ENCODE data around the gene C17orf114.

The C17orf114 gene

DNA sequence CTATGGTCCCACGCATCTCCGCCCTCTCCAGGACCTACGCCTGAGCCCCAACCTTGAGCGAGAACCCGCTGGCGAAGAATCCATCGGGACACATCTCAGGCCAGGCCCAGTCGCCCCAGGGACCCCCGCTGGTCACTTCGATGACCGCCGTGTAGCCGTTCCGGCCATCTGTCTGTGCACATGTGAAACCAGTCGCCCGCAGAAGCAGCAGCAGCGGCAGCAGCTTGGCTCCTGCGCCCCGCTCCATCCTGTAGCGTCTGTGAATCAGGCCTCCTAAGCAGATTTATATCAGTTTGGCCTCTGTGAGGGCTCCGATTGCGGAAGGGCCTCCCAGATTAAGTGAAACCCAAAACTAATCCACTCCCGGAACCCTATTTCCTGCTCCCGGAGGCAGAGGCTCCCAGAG lies 16.0 kb downstream of the C17orf114 start, which contains the start of gene VMO1:
VMO1 (minus strand) TSS at position 259 of the 406 bp plus-strand sequence; CDS start at position 247, 12 bp downstream.
- DNase-seq = no peak

DNA sequence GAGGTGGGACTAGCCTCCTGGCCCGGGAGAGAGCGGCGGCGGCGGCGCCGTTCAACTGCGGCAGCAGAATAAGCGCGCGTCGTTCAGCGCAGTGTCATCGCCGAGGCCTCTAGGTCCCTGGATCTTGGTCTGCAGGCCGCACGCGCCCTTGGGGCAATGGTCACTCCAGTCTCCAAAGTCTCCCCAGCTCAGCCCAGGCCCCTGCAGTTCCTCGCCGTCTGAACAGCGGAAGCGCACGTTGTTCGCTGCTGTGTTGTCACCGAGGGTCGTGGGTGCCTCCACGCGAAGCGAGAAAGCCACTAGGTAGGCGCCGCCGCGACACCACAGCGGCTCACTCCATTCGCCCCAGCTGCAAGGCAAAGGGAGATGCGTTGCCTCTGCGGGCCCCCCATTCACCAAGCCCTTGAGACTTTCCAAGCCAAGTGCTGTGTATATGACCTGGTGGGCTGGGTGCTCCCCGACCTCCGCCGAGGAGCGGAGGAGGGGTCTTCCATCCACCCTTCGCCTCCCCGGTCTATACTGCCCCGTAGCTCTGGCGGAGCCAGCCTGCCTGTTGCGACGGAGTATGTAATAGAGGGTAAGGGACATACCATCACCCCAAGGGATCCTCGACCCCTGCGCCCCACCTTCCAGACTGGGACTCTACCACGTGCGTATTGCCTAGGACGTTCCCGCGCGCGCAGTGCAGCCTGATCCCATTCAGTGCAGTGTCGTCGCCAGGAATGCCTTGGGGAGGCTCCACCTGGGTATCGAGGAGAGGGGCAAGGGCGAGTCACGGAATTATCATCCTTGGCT lies 16.6 kb downstream of the C17orf114 start:
- peak in 2 of 5 experiments; percentile 12 to 20 for DNase-seq

DNA sequence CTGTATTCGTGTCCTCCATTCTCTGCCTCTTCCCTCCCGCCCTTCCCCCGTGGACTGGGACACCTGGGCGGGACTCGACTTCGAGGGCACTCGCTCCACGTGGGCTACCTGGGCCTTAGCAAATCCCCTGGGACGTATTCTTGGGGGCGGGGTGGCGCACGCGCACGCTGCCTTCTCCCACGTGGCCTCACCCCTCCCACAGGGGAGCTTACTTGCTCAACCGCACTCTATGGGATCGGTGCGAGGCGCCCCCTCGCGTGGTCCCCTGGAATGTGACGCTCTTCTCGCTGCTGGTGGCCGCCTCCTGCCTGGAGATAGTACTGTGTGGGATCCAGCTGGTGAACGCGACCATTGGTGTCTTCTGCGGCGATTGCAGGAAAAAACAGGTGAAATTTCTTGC lies 19.5 kb downstream of the C17orf114 start:
- peak in 1 of 5 experiments; percentile 24 for DNase-seq

DNA sequence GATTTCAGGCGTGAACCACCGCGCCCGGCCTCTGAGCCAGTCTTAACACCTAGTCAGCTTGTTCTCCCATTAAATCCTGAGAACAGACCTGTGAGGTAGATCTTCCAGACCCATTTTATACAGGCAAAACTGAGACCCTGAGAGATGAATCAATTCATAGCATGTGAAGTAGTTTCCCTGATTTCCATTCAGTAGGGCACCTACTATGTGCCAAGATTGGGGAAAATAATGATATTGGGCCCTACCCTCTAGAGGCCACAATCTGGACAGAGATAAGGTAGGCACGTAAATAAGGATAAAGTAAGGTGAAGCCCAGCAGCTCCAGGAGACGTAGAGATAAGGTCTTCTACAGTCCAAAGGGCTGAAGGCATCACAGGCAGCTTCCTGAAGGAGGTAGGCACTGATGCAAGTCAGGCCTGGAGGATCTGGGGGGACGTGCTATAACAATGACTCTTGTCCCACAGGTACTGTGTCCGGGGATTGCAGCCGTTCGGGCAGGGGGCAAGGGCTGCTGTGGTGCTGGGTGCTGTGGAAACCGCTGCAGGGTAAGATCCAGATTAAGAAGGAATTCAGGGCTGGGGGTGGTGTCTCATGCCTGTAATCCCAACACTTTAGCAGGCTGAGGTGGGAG lies 21.7 kb downstream of the C17orf114 start:
- no peak for DNase-seq

DNA sequence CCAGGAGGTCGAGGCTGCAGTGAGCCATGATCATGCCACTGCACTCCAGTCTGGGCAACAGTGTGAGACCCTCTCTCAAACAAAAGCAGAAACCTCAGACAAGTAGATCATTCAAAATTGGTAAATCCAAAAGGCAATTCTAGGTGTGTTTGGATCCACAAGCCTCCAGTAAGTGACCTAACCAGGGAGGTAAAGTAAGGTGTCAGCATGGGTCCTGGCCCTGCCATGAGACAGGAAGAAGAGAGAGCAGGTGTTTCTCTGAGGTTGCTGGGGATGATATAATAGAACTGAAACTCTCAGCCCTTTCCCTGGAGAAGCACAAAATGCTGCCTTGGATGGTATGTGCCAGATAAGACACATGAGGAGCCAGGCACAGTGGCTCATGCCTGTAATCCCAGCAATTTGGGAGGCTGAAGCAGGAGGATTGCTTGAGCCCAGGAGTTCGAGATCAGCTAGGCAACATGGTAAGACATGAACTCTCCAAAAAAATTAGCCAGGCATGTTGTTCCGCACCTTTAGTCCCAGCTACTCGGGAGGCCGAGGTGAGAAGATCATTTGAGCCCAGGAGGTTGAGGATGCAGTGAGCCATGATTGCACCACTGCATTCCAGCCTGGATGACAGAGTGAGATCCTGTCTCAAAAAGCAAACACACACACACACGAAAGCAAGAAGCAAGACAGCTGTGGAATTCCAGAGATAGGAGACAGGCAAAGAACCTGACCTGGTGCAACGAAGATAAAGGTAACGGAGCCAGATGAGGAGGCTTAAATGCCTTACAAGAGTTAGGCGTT lies 24.0 kb downstream of the C17orf114 start:
- no peak for DNase-seq

DNA sequence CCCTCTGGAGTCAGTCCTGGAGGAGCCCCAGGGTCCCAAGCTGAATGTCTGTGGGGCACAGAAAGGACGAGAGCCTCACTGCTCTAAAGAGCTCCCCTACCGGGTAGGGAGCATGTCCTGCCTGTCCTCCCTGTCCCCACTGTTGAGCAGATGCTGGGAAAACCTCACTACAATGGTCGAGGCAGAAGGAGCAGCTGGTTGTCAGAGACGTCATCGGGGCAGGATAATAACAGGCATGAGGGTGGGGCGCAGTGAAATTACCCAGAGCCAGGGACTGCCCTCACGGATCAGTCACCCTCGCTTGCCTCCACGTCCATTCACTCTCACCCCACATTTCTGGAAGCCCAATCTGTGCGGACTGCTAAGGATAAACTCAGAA lies 29.9 kb downstream of the C17orf114 start:
- no peak for DNase-seq

DNA sequence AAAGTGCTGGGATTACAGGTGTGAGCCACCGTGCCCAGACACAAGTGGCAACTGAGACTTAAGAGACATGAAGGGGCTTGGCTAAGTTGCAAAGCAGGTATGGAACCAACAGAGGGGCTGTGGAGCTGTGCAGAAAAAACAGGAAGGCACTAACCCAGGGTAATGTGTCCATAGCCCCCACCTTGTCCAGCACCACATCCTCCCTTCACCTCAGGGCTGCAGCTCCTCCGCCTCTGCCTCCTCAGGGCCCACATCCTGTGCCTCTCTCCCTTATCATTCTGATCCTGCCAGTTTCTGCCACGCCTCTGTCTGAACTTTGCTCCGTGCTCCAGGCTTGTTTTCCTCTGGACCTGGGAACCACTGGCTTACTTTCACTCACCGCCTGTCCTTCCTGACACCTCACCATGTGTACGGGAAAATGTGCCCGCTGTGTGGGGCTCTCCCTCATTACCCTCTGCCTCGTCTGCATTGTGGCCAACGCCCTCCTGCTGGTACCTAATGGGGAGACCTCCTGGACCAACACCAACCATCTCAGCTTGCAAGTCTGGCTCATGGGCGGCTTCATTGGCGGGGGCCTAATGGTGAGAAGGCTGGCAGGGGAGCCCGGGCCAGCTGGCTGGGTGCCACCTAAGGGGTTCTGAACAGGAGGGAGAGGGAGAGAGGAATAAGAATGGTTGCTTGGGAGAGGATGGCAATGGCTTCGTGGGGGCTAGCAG lies 30.5 kb downstream of the C17orf114 start, which contains the start of gene TM4SF5:
TM4SF5 (plus strand) TSS at position 368 of the 716 bp plus-strand sequence; CDS start at position 405, 37 bp downstream.
- DNase-seq = peak in 1 of 5 experiments; percentile 83

DNA sequence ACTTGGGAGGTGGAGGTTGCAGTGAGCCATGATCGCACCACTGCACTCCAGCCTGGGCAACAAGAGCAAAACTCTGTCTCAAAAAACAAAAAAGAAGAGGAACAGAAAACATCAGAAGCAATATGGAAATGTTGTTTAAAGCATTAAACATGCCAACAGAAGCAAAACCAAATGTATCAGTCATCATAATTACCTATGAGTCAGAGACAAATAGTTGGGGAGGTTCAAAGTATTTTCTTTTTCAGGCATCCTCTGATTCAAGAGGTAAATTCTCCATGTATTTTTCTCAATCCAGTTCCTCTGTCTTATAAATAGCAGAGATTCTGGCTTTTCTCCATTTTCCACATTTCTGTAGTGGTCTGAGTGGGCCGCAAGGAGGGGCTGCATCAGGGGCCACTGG lies 32.5 kb downstream of the C17orf114 start:
- no peak for DNase-seq

DNA sequence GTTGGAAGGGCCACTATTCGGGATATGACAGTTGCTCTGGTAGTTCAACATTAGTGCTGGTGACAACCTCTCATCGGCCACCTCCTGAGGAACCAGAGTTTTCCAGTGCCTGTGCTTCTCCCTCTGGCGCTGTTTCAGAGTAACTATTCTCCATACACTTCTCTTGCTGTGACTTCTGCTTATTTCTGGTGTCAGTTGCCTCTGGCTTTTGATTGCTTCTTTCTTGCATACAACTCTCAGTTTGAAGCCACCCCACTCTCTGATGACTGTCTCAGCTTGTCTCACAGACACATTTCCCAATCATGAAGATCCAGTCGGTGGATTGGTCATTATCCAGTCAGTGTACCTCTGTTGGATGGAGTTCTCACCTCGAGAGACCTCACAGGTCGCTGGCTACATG lies 33.8 kb downstream of the C17orf114 start:
- no peak for DNase-seq

DNA sequence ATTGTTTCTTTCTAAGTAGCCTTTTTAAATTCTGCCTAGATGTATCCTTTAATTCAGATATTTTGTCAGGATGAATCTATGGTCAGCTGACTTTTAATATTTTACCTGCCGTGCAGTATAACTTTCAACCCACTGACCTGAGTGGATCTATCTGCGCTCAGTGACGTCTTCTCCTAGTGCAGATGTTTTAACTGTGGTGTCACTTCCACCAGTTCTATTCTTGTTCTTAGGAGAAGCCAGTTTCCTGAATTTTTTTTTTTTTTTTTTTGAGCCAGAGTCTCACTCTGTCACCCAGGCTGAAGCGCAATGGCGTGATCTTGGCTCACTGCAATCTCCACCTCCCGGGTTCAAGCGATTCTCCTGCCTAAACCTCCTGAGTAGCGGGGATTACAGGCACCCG lies 35.4 kb downstream of the C17orf114 start:
- no peak for DNase-seq

DNA sequence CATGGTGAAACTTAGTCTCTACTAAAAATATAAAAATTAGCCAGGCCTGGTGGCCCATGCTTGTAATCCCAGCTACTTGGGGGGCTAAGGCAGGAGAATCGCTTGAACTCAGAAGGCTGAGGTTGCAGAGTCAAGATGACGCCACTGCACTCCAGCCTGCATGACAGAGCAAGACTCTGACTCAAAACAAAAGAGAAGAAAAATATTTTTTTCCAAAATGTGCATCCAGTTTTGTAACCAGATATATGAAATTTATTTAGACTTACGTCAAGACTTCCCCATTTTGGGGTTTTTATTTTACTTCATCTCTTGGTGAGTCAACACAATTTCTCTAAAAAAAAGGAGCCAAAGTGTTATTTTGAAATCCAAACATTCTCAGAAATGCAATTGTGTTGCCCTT lies 35.9 kb downstream of the C17orf114 start:
- DNase-seq = no peak

DNA sequence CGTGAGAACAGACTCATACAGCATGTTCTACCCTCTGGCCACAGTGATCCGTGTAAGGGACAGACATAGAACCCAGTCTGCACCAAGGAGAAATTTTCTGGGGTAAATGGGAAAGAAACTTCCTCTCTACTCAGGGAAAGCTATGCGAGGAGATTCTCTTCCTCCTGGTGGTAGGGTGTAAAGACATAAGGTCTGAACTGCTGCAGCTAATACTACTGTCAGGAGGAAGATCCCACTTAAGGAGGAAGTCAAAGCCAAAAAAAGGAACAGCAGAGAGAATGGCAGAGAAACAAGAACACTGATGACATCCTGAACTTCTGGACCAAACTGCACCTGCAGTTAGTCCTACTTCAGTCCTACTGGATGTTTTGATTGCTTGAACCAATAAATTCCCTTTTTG lies 37.5 kb downstream of the C17orf114 start:
- DNase-seq = no peak

DNA sequence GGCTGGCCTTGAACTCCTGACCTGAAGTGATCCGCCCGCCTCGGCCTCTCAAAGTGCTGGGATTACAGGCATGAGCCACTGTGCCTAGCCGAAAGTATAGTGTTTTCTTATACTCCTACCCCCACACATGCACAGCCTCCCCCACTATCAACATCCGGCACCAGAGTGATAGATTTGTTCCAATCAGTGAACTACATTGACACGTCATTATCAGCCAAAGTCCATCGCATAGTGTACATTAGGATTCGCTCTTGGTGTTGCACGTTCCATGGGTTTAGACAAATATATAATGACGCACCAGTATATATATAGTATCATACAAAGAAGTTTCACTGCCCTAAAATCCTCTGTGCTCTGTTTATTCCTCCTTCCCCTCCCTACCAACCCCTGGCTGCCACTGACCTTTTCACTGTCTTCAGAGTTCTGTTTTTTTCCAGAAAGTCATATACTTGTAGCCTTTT lies 42.3 kb downstream of the C17orf114 start:
- no peak for DNase-seq

DNA sequence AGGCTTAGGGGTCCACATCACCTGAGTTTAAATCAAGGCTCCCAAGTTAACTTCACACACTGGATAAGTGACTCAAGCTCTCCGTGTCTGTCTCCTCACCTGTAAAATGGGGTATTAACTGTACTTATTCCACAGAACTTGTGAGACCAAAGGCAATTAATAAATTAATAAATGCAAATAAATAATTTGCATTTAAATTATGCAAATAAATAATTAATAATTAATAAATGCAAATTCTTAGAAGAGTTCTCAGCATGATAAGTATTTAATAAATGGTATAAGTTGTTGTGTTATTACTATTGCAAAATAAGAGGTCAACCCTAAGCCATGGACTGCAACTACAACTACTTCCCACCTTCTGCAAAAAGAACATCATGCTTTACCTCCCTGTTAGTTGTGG lies 48.7 kb downstream of the C17orf114 start:
- no peak for DNase-seq

DNA sequence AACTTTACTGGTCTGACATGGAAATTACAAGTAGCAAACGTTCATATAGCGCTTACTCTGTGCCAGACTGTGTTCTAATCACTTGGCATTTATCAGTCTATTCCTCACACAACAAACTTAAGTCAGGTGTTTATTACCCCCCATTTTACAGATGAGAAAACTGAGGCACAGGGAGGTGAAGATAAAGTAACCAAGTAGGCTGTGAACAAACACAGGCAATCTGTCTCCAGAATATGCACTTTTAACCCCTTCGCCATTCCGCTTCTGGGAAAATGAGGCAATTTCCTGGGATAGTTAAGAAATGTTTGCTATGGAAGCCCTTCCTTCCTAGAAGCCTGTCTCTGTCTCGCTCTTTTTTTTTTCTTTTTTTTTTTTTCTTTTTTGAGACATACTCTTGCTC lies 50.2 kb downstream of the C17orf114 start:
- DNase-seq = no peak

All from T-helper 2 cell (primary cell).